K562 (cell line): ENCODE results near the gene SLC4A5. TPM values are rescaled to one million over a fixed set of nuclear protein-coding genes. Genes with fewer than 3 reads are reported as not detected.

Source experiments
- ATAC-seq: fragments of 200-7000 bp; cut with Tn5 transposase; 3 replicates; pipeline ENCODE4 v1.9.1; 2020; ENCODE audit warnings: moderate library complexity
- BruUV-seq: library from RNA; stranded (reverse); fragments of 400-500 nt; replicated peaks from 2 replicates; lab custom pipeline; 2021; lab: Mats Ljungman, UMichigan
- CTCF ChIA-PET: fragments of 300-600 bp; formaldehyde crosslinking; extraction: SDS; loops from one replicate; lab custom pipeline; 2021; ENCODE audit warnings: low intra/inter-chr PET ratio; lab: Yijun Ruan, JAX
- POLR2A ChIA-PET: fragments of 300-600, 350-650 bp; sonication (Branson Sonifier 250); formaldehyde crosslinking; extraction: SDS; loops from one replicate; lab custom pipeline; 2021; ENCODE audit warnings: antibody characterized with exemption, inconsistent platforms; lab: Yijun Ruan, JAX
- DNase-seq, 4 experiments: peaks; one replicate each; pipeline versions ENCODE4 v3.0.0 to v3.0.0-alpha.2; 2011 to 2018; ENCODE audit warnings: low spot score in 3 of 4, mixed read lengths in 3 of 4; ENCODE audit errors: extremely low read depth in 1 of 4
- FAIRE-seq: peaks from 2 replicates; lab custom pipeline; 2011; peaks lifted over from hg19 to GRCh38; lab: Jason Lieb, UNC
- H2AFZ ChIP-seq: 2 replicates; pipeline ENCODE4 v1.6.0; 2011; ENCODE audit warnings: low read depth, low read length, control low read depth, inconsistent platforms
- H3K27ac ChIP-seq: fragments of 200-600 bp; 3 replicates; pipeline ENCODE4 v1.8.0; 2011; ENCODE audit warnings: low read depth, mild to moderate bottlenecking, control low read depth, inconsistent platforms, low read length, moderate library complexity, mixed read lengths; ENCODE audit errors: extremely low read depth
- H3K27me3 ChIP-seq, 2 experiments: fragments of 300-600 bp in 1 of 2; 2 replicates in 1 of 2; 3 replicates in 1 of 2; pipeline versions ENCODE4 v1.6.0 to v1.8.0; 2011; ENCODE audit warnings: inconsistent platforms in 2 of 2, low read length in 2 of 2, mild to moderate bottlenecking in 1 of 2, mixed read lengths in 1 of 2, moderate library complexity in 1 of 2; ENCODE audit not compliant: control insufficient read depth in 2 of 2, insufficient read depth in 2 of 2
- H3K36me3 ChIP-seq: fragments of 300-600 bp; 3 replicates; pipeline ENCODE4 v1.8.0; 2011; ENCODE audit warnings: mild to moderate bottlenecking, low read length, inconsistent platforms; ENCODE audit not compliant: control insufficient read depth, insufficient read depth
- H3K4me1 ChIP-seq, 2 experiments: fragments of 200-600 bp in 1 of 2; replicated peaks in 1 of 2; 2 replicates in 1 of 2; 3 replicates in 1 of 2; pipeline versions ENCODE4 v1.5.1 to v1.8.0; 2011; ENCODE audit warnings: inconsistent platforms in 2 of 2, low read length in 2 of 2, mild to moderate bottlenecking in 1 of 2, mixed read lengths in 1 of 2, moderate library complexity in 1 of 2; ENCODE audit not compliant: control insufficient read depth in 2 of 2, insufficient read depth in 2 of 2
- H3K4me2 ChIP-seq: 2 replicates; pipeline ENCODE4 v1.6.1; 2011; ENCODE audit warnings: low read length, control low read depth, inconsistent platforms, mixed read lengths; ENCODE audit not compliant: insufficient read depth
- H3K4me3 ChIP-seq: fragments of 200-600 bp; sonication (generic), shearing (Covaris generic); 2 replicates; pipeline ENCODE4 v1.5.1; 2016; ENCODE audit warnings: control low read depth, inconsistent platforms
- H3K79me2 ChIP-seq: fragments of 200-600 bp; 3 replicates; pipeline ENCODE4 v1.8.0; 2011; ENCODE audit warnings: low read length, inconsistent platforms; ENCODE audit not compliant: control insufficient read depth, insufficient read depth
- H3K9ac ChIP-seq, 2 experiments: 2 replicates each; pipeline versions ENCODE4 v1.6.0 to v1.6.1; 2011; ENCODE audit warnings: low read depth in 2 of 2, low read length in 2 of 2, control low read depth in 1 of 2, inconsistent platforms in 1 of 2, mild to moderate bottlenecking in 1 of 2, mixed read lengths in 1 of 2; ENCODE audit not compliant: insufficient read depth in 1 of 2
- H3K9me1 ChIP-seq: one replicate; pipeline ENCODE4 v1.6.0; 2011; ENCODE audit warnings: inconsistent platforms, mild to moderate bottlenecking, low read length, moderate library complexity; ENCODE audit not compliant: control insufficient read depth, insufficient read depth
- H3K9me3 ChIP-seq: replicated peaks from 2 replicates; pipeline ENCODE4 v1.5.1; 2011; ENCODE audit warnings: low read depth, low read length, inconsistent platforms; ENCODE audit not compliant: control insufficient read depth, insufficient read depth
- H4K20me1 ChIP-seq: replicated peaks from 2 replicates; pipeline ENCODE4 v1.6.1; 2011; ENCODE audit warnings: low read length, inconsistent platforms, mixed read lengths; ENCODE audit not compliant: control insufficient read depth, insufficient read depth
- CHD1 ChIP-seq: fragments of 200-600 bp; sonication (generic); IDR thresholded peaks from one replicate; pipeline ENCODE4 v1.6.1; 2012; ENCODE audit warnings: mild to moderate bottlenecking, moderate library complexity, low read length, inconsistent platforms
- ESRRA ChIP-seq: fragments of 450-650 bp; IDR thresholded peaks from 2 replicates; pipeline ENCODE4 v1.6.1; 2014; ENCODE audit warnings: low read depth, mild to moderate bottlenecking, moderate library complexity, borderline replicate concordance
- MAFF ChIP-seq: IDR thresholded peaks from 2 replicates; pipeline ENCODE4 v1.6.1; 2012; ENCODE audit warnings: low read length, improper control_type of control experiment
- MBD2 ChIP-seq: sonication (generic); IDR thresholded peaks from 2 replicates; pipeline ENCODE4 v1.6.1; 2016; ENCODE audit warnings: low read depth, borderline replicate concordance
- MEF2D ChIP-seq: conservative IDR thresholded peaks from 2 replicates; pipeline ENCODE4 v1.6.1; 2016; ENCODE audit warnings: low read depth, missing genetic modification characterization, missing compliant biosample characterization
- USF2 ChIP-seq: sonication (generic); formaldehyde crosslinking; IDR thresholded peaks from 2 replicates; pipeline ENCODE4 v1.5.0; 2020; ENCODE audit warnings: missing genetic modification reagents
- ZBTB34 ChIP-seq: fragments of 250-450 bp; sonication (Bioruptor Pico); IDR thresholded peaks from 2 replicates; pipeline ENCODE4 v1.8.0; 2021; ENCODE audit warnings: mild to moderate bottlenecking, moderate library complexity
- ZNF23 ChIP-seq: fragments of 250-450 bp; sonication (Bioruptor Pico); IDR thresholded peaks from 2 replicates; pipeline ENCODE4 v1.4.0; 2020; ENCODE audit warnings: mild to moderate bottlenecking
- ZNF311 ChIP-seq: fragments of 250-450 bp; sonication (Bioruptor Pico); IDR thresholded peaks from 2 replicates; pipeline ENCODE4 v1.4.0; 2020; ENCODE audit warnings: mild to moderate bottlenecking, moderate library complexity
- ZNF444 ChIP-seq: fragments of 250-450 bp; sonication (Bioruptor Pico); IDR thresholded peaks from 2 replicates; pipeline ENCODE4 v1.4.0; 2020; ENCODE audit warnings: mild to moderate bottlenecking, moderate library complexity
- ZNF584 ChIP-seq: fragments of 200-800 bp; sonication (Bioruptor generic); IDR thresholded peaks from 2 replicates; pipeline ENCODE4 v1.6.1; 2016; ENCODE audit warnings: low read depth, mild to moderate bottlenecking, missing genetic modification characterization, missing compliant biosample characterization
- WGBS: fragments of 100-300 bp; shearing (Covaris generic); methylation state at CpG from one replicate; pipeline ENCODE4 v1.1.6; 2016; ENCODE audit warnings: low coverage, mixed read lengths; ENCODE audit not compliant: insufficient coverage; ENCODE audit errors: missing lambda C conversion rate; 5-methylcytosine and 5-hydroxymethylcytosine counted together
- in situ Hi-C: fragments of 300-500 bp; cut with MboI; formaldehyde crosslinking; loops from 4 replicates; pipeline ENCODE4 v1.15.0; 2018; ENCODE audit warnings: inconsistent platforms, mixed read lengths
- intact Hi-C: fragments of 100-400 bp; cut with micrococcal nuclease; formaldehyde crosslinking; loops from 2 replicates; pipeline ENCODE4 v1.14.2; 2022
- polyA plus RNA-seq, 8 experiments: library from polyadenylated mRNA; depleted of rRNA in 4 of 8; stranded (reverse) in 5 of 8; unstranded in 3 of 8; fragments of >200 nt; fragmentation: Nextera tagmentation in 2 of 8; fragmentation: Illumina TruSeq in 1 of 8; extraction: Ambion mirVana in 2 of 8; extraction: Trizol in 1 of 8; gene quantifications; 2 replicates each; pipeline versions ENCODE4 v1.2.1 to v1.2.3, GENCODE V29; 2011 to 2014; ENCODE audit warnings: inconsistent platforms in 1 of 8, missing spikeins in 1 of 8
- total RNA-seq, 7 experiments: library from RNA; depleted of rRNA in 6 of 7; stranded (reverse); fragments of >200 nt in 6 of 7; fragmentation: Illumina TruSeq in 2 of 7; extraction: Trizol in 2 of 7; gene quantifications; 2 replicates each; pipeline versions ENCODE4 v1.2.1 to v1.2.3, GENCODE V29; 2011 to 2021; ENCODE audit warnings: low replicate concordance in 1 of 7

Gene SLC4A5
- total and polyA plus RNA-seq, 9 of the 15 experiments (the other 6 are each of a cell fraction or from before 2014, with no cell fraction given): 0.03 to 0.77 (median 0.14) TPM; not detected in 1

GRCh38 chr2:74328573-74328972 lies 14.6 kb downstream of the SLC4A5 start:
- no peak overlapping the region for H3K9ac ChIP-seq
- H3K27me3 ChIP-seq: no peaks in the 10 kb centered on the region; a peak in 1 of 5 replicates
- DNase-seq: no peak
- TF ChIP-seq MEF2D (0 out of 2 replicates have a peak, but pooled peaks have one; percentile 25), ESRRA (peak; percentile 75; the same call in 1 of the 2 replicates), MBD2 (no peak), ZNF23 (no peak), MAFF (no peak), CHD1 (no peak)
- H3K79me2 ChIP-seq: no peaks in the 10 kb centered on the region
- H3K4me2 ChIP-seq: no peak overlapping the region
- H4K20me1 ChIP-seq: no peaks in the 10 kb centered on the region
- H3K36me3 ChIP-seq: no peaks in the 10 kb centered on the region
- intact Hi-C loops (no loop called here), in situ Hi-C loops (no loop called here)
- no peak overlapping the region for H3K4me3 ChIP-seq
- ChIA-PET POLR2A (interaction anchor here (0.9 to 1.3 kb wide), 2 partner anchors 12 to 204 kb away, joined by 3 read pairs; no protein-coding TSS in a partner anchor), CTCF (no interaction called here)
- FAIRE-seq: no peak
- no peaks in the 10 kb centered on the region for H3K9me1 ChIP-seq
- BruUV-seq: no TSS peak
- no peak overlapping the region for H2AFZ ChIP-seq
- H3K4me1 ChIP-seq: peaks cover 0 to 14% of the 10 kb centered on the region in 2 experiments; a peak in 4 of 5 replicates
- H3K27ac ChIP-seq: no peak overlapping the region
- no peak for ATAC-seq
- H3K9me3 ChIP-seq: no peaks in the 10 kb centered on the region
- WGBS: 0% methylated on average over 2 of the region's 2 CpGs

- WGBS: 10% methylated on average over 2 of the region's 2 CpGs
- ChIA-PET CTCF (interaction anchor here (0.6 kb wide), 1 partner anchor 215 kb away, joined by 3 read pairs; no protein-coding TSS in a partner anchor), POLR2A (interaction anchor here (1.3 kb wide), 1 partner anchor 12 kb away, joined by 3 read pairs; no protein-coding TSS in a partner anchor)
- no peak overlapping the region for H3K4me3 ChIP-seq
- H3K4me2 ChIP-seq: no peak overlapping the region
- intact Hi-C loops: no loop called here
- no peaks in the 10 kb centered on the region; a peak in 1 of 5 replicates for H3K27me3 ChIP-seq
- no peaks in the 10 kb centered on the region for H4K20me1 ChIP-seq
- in situ Hi-C loops: no loop called here
- H3K9me1 ChIP-seq: no peaks in the 10 kb centered on the region
- no peak for FAIRE-seq
- ATAC-seq: peak; percentile 63; the same call in 2 of the 3 replicates
- H3K79me2 ChIP-seq: no peaks in the 10 kb centered on the region
- H3K4me1 ChIP-seq: peaks cover 0 to 14% of the 10 kb centered on the region in 2 experiments; a peak in 4 of 5 replicates
- H3K36me3 ChIP-seq: no peaks in the 10 kb centered on the region
- no TSS peak for BruUV-seq
- peak overlapping the region; percentile 71 for H2AFZ ChIP-seq
- DNase-seq: peak in 1 of 4 experiments; percentile 34
- peak overlapping the region in 1 of 2 experiments; percentile 75; a peak in 1 of 4 replicates for H3K9ac ChIP-seq
- no peaks in the 10 kb centered on the region for H3K9me3 ChIP-seq
- no peak overlapping the region for H3K27ac ChIP-seq
- no peak for TF ChIP-seq ZNF311 (CRISPR knock-in tag)
- TF ChIP-seq ZNF584 (CRISPR knock-in tag): no peak
- TF ChIP-seq USF2 (CRISPR knock-in tag): peak; percentile 60
- TF ChIP-seq ZNF444: no peak
- TF ChIP-seq ZBTB34 (CRISPR knock-in tag): no peak
These were observed 15.1 kb downstream of the SLC4A5 start for GRCh38 chr2:74328074-74328473.
